ENCODE data around the gene ETV6. TPM values are rescaled to one million over a fixed set of nuclear protein-coding genes. Genes with fewer than 3 reads are reported as not detected.

ETV6 gene
- total RNA-seq, 4 donors from 2014 or later, result 17.7 to 27.1 (median 25.0) TPM

GRCh38 chr12:11638315-11638916 lies 11.1 kb upstream of the ETV6 start:
- TF ChIP-seq, protein P1, sequence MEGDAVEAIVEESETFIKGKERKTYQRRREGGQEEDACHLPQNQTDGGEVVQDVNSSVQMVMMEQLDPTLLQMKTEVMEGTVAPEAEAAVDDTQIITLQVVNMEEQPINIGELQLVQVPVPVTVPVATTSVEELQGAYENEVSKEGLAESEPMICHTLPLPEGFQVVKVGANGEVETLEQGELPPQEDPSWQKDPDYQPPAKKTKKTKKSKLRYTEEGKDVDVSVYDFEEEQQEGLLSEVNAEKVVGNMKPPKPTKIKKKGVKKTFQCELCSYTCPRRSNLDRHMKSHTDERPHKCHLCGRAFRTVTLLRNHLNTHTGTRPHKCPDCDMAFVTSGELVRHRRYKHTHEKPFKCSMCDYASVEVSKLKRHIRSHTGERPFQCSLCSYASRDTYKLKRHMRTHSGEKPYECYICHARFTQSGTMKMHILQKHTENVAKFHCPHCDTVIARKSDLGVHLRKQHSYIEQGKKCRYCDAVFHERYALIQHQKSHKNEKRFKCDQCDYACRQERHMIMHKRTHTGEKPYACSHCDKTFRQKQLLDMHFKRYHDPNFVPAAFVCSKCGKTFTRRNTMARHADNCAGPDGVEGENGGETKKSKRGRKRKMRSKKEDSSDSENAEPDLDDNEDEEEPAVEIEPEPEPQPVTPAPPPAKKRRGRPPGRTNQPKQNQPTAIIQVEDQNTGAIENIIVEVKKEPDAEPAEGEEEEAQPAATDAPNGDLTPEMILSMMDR (IDR thresholded peaks at IDR 0.05), result no peak
- no peak for TF ChIP-seq POLR2A (IDR thresholded peaks at IDR 0.05)
- DNase-seq (ENCODE audit: low spot score in 2 of 2), result no peak
- intact Hi-C loops (cut with DNase I; ENCODE audit: low total_unique reads), result no loop called here
- H3K4me3 ChIP-seq (ENCODE audit: low read depth, poor library complexity, severe bottlenecking), result no peak overlapping the region
- 91 to 92% methylated on average over 3 of the region's 3 CpGs for WGBS, 2 donors

DNA sequence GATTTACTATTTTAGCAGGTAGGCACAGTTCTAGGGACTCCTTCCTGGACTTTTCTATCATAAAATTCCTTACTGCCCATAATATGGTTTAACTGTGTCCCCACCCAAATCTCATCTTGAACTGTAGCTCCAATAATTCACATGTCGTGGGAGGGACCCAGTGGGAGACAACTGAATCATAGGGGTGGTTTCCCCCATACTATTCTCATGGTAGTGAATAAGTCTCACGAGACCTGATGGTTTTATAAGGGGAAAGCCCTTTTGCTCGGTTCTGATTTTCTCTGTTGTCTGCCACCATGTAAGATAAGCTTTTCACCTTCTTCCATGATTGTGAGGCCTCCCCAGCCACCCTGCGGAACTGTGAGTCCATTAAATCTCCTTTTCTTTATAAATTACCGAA lies 10.0 kb upstream of the ETV6 start:
- no peak overlapping the region for H3K4me3 ChIP-seq (ENCODE audit: low read depth, poor library complexity, severe bottlenecking)
- WGBS, 2 donors, result 92 to 94% methylated on average over 5 of the region's 5 CpGs
- intact Hi-C loops (cut with DNase I; ENCODE audit: low total_unique reads), result no loop called here
- DNase-seq (ENCODE audit: low spot score in 2 of 2), result no peak
- TF ChIP-seq, protein P1 (IDR thresholded peaks at IDR 0.05), result no peak
- TF ChIP-seq POLR2A (IDR thresholded peaks at IDR 0.05), result no peak

- TF ChIP-seq POLR2A (IDR thresholded peaks at IDR 0.05), result no peak
- TF ChIP-seq, protein P1 (IDR thresholded peaks at IDR 0.05), result no peak
- no peak for DNase-seq (ENCODE audit: low spot score in 2 of 2)
- no peak overlapping the region for H3K4me3 ChIP-seq (ENCODE audit: low read depth, poor library complexity, severe bottlenecking)
- intact Hi-C loops (cut with DNase I; ENCODE audit: low total_unique reads), result no loop called here
- 82 to 87% methylated on average over 2 of the region's 2 CpGs for WGBS, 2 donors
Observed at GRCh38 chr12:11641522-11641921, 8.0 kb upstream of the ETV6 start.

DNA sequence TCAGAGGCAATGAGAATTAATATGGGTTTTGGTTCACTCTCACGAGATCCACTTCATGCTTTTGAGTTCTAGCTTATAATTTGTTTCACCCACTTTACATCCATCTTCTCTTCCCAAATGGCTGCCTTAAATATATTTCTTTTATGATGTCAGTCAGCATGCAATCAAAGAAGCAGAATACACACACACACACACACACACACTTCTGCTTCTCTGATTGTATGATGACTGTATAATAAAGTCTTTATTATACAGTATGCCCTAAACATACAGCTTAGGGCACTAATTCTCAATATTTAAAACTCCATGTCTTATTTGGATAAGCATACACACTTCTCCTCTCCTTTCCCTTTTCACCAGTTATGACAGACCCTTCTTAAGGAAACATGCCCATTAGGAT lies 6.7 kb upstream of the ETV6 start:
- no peak overlapping the region for H3K4me3 ChIP-seq (ENCODE audit: low read depth, poor library complexity, severe bottlenecking)
- DNase-seq (ENCODE audit: low spot score in 2 of 2), result no peak
- 79 to 92% methylated on average over 1 of the region's 1 CpG for WGBS, 2 donors
- intact Hi-C loops (cut with DNase I; ENCODE audit: low total_unique reads), result no loop called here
- TF ChIP-seq, protein P1 (IDR thresholded peaks at IDR 0.05), result no peak
- TF ChIP-seq POLR2A (IDR thresholded peaks at IDR 0.05), result no peak

DNA sequence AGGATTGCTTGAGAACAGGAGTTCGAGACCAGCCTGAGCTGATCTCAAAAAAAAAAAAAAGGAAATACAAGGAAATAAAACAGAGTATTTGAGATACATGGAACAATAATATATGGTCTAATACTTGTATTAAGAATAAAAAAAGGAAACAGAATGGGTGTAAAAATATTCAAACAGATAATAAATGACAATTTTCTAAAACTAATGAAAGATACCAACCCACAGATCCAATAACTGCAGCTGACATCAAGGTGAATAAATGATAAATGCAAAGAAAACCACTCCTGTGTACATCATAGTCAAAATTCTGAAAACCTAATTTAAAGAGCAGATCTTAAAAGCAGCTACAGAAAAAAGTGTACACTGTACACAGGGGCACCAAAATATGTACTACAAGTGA lies 4.1 kb upstream of the ETV6 start:
- TF ChIP-seq, protein P1 (IDR thresholded peaks at IDR 0.05), result no peak
- TF ChIP-seq POLR2A (IDR thresholded peaks at IDR 0.05), result no peak
- no peak overlapping the region for H3K4me3 ChIP-seq (ENCODE audit: low read depth, poor library complexity, severe bottlenecking)
- WGBS, 2 donors, result 93 to 96% methylated on average over 1 of the region's 1 CpG
- intact Hi-C loops (cut with DNase I; ENCODE audit: low total_unique reads), result no loop called here
- no peak for DNase-seq (ENCODE audit: low spot score in 2 of 2)

Data from lower leg skin (tissue), 4 donors.